ENCODE measurements around the gene GTF2F1. TPM values are rescaled to one million over a fixed set of nuclear protein-coding genes. Genes with fewer than 3 reads are reported as not detected.

The GTF2F1 gene, protein sequence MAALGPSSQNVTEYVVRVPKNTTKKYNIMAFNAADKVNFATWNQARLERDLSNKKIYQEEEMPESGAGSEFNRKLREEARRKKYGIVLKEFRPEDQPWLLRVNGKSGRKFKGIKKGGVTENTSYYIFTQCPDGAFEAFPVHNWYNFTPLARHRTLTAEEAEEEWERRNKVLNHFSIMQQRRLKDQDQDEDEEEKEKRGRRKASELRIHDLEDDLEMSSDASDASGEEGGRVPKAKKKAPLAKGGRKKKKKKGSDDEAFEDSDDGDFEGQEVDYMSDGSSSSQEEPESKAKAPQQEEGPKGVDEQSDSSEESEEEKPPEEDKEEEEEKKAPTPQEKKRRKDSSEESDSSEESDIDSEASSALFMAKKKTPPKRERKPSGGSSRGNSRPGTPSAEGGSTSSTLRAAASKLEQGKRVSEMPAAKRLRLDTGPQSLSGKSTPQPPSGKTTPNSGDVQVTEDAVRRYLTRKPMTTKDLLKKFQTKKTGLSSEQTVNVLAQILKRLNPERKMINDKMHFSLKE
- total RNA-seq, result 10 to 100 TPM; 34.9 to 48.2 (median 37.9) TPM
- 10 to 100 TPM; 54.3 to 78.3 (median 54.7) TPM for polyA plus RNA-seq

DNA sequence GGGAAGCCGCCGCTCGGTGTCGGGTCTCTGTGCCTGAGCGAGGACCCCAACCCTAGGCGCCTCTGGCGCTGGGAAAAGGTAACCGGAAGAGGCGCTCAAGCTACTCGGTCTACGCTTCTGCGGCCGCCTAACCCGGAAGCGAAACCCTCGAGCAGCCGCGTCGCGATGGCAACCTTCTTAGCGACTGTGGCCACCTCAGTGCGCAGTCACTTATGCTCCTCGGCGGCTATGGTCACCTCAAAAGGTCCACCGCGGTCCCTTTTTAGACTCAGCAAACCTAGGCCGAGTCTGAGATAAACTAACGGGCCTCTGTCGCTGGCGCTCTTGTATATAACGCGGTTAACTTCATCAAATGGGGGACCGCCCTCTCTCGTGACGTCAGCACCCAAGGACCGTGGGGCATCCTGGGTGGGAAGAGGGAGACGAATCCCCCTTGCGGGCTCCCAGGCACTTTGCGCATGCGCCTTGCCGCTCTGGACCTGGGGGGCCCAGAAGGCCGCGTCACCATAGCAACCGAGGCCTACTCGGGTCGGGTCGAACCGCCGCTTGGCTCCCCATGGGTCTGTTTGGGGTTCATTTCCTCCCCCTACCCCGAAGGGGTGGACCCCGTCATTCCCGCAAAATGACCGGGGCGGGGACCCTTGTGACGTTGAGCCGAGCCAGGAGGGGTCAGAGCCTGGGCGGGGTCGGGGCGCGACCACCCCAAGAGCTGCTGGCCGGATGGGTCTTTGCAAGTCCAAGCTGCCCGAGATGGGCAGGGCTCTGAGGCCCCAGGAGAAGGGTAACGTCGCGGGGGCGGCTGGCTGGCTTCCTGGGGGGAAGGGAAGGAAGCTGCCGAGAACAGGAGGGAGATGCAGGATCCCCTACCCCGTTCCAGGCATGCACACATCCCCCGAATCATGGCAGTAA is at the start of gene GTF2F1:
TSS of gene GTF2F1 (minus strand) at position 91 of the 909 bp plus-strand sequence. CDS start 169 bp downstream, outside the sequence.
- Histone ChIP-seq H3K4me1 (peaks cover 0 to 17% (median 12%) of the 10 kb centered on the region in 4 donors), H3K27ac (peak within 1 kb of the TSS; percentile 88 to 97 (median 95)), H3K27me3 (no peaks in the 10 kb centered on the region), H3K36me3 (peaks cover 6 to 19% (median 11%) of the 10 kb centered on the region in 4 donors), H3K9me3 (no peaks in the 10 kb centered on the region), H3K4me3 (peak within 1 kb of the TSS; percentile 69 to 93 (median 80))
- TF ChIP-seq EP300 (IDR thresholded peaks at IDR 0.05) (peak in 1 of 4 donors; percentile 30), POLR2AphosphoS5 (IDR thresholded peaks at IDR 0.05) (peak in 3 of 4 donors; percentile 26 to 59 (median 44)), POLR2A (IDR thresholded peaks at IDR 0.05) (peak in 1 of 2 donors; percentile 41)
- TF ChIP-seq, protein P1, sequence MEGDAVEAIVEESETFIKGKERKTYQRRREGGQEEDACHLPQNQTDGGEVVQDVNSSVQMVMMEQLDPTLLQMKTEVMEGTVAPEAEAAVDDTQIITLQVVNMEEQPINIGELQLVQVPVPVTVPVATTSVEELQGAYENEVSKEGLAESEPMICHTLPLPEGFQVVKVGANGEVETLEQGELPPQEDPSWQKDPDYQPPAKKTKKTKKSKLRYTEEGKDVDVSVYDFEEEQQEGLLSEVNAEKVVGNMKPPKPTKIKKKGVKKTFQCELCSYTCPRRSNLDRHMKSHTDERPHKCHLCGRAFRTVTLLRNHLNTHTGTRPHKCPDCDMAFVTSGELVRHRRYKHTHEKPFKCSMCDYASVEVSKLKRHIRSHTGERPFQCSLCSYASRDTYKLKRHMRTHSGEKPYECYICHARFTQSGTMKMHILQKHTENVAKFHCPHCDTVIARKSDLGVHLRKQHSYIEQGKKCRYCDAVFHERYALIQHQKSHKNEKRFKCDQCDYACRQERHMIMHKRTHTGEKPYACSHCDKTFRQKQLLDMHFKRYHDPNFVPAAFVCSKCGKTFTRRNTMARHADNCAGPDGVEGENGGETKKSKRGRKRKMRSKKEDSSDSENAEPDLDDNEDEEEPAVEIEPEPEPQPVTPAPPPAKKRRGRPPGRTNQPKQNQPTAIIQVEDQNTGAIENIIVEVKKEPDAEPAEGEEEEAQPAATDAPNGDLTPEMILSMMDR (IDR thresholded peaks at IDR 0.05), result no peak
- intact Hi-C loops (cut with DNase I), result loop anchor here (1.0 to 2.0 kb wide), 2 partner anchors 21 to 31 kb away; partner anchors contain the start of genes ALKBH7 and KHSRP
- peak; percentile 98 for DNase-seq
- 0% methylated on average over 69 of the region's 69 CpGs for WGBS, 2 donors

DNA sequence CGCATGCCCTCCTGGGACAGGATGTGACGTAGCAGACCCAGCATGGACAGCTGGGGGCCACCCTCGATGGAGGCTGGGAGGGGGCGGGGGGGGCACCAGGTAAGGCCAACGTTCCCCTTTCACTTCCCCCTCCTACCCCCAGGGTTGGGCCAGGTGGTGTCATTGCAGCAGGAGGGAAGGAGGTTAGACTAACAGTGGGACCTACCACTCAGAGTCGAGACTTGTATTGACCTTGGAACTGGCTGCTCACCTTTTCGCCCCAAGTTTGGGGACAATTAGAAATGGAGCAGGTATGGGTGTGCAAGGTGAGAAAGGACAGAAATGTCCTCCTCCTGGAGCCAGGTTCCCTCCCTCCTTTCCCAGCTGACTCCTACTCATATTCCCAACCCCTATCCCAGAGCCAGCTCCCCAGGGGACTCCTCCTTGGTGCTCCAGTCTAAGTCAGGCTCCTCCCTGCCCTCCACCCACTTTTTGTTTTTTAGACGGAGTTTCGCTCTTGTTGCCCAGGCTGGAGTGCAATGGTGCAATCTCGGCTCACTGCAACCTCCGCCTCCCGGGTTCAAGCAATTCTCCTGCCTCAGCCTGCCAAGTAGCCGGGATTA is 49.2 kb upstream of the GTF2F1 start:
- intact Hi-C loops (cut with DNase I), result no loop called here
- Histone ChIP-seq H3K4me3 (no peak overlapping the region), H3K27ac (no peak overlapping the region), H3K4me1 (no peaks in the 10 kb centered on the region), H3K9me3 (no peaks in the 10 kb centered on the region), H3K27me3 (no peaks in the 10 kb centered on the region), H3K36me3 (peaks cover 0 to 48% (median 0%) of the 10 kb centered on the region in 4 donors)
- WGBS, 2 donors, result 84 to 85% methylated on average over 13 of the region's 13 CpGs
- TF ChIP-seq, protein P1 (IDR thresholded peaks at IDR 0.05), result no peak
- no peak for TF ChIP-seq POLR2AphosphoS5 (IDR thresholded peaks at IDR 0.05)
- TF ChIP-seq POLR2A (IDR thresholded peaks at IDR 0.05), result no peak
- TF ChIP-seq EP300 (IDR thresholded peaks at IDR 0.05), result no peak
- no peak for DNase-seq

DNA sequence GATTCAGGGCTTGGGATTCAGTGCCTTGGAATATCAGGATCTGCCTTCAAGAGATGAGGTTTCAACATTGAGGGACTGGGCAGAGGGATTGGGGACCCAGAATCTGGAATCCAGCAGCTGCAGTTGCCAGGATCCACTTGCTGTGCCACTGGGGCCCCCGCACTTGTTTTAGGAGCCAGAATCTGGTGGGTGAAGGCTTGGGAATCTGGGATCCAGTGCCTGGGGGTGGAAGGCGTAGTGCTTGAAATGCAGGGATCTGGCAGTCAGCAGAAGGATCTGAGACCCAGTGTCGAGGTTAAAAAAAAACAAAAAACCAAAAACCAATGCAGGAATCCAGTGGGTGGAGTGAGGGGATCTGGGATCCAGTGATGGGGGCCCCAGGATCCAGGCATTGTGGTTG is 47.9 kb upstream of the GTF2F1 start:
- H3K27me3 ChIP-seq, result no peaks in the 10 kb centered on the region
- no peaks in the 10 kb centered on the region for H3K9me3 ChIP-seq
- intact Hi-C loops (cut with DNase I), result no loop called here
- no peak for DNase-seq
- no peak overlapping the region for H3K27ac ChIP-seq
- H3K4me1 ChIP-seq, result no peaks in the 10 kb centered on the region
- H3K36me3 ChIP-seq, result peaks cover 0 to 35% (median 2%) of the 10 kb centered on the region in 4 donors
- 88 to 90% methylated on average over 3 of the region's 3 CpGs for WGBS, 2 donors
- H3K4me3 ChIP-seq, result no peak overlapping the region
- TF ChIP-seq POLR2A (IDR thresholded peaks at IDR 0.05), result no peak
- TF ChIP-seq POLR2AphosphoS5 (IDR thresholded peaks at IDR 0.05), result no peak
- TF ChIP-seq, protein P1 (IDR thresholded peaks at IDR 0.05), result no peak
- TF ChIP-seq EP300 (IDR thresholded peaks at IDR 0.05), result no peak

DNA sequence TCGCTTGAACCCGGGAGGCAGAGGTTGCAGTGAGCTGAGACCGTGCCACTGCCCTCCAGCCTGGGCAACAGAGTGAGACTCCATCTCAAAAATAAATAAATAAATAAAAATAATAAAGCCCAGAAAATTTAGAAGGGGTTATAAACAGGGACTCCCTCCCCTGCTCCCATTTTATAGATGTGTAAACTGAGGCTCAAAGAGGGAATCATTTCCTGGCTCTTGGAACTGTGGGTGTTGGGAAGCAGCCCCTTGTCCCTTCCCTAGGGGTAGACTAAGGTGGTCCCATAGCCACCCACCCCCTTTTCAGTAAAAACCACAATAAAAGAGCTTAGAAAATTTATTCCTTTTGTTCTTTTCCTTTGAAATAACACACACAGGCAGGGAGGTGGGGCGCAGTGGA is 46.8 kb upstream of the GTF2F1 start:
- intact Hi-C loops (cut with DNase I), result no loop called here

More for the DNA sequence above, 46.8 kb upstream of the GTF2F1 start:
- H3K9me3 ChIP-seq, result no peaks in the 10 kb centered on the region
- DNase-seq, result no peak
- H3K27ac ChIP-seq, result no peak overlapping the region
- no peaks in the 10 kb centered on the region for H3K27me3 ChIP-seq
- peaks cover 0 to 23% (median 2%) of the 10 kb centered on the region in 4 donors for H3K36me3 ChIP-seq
- no peaks in the 10 kb centered on the region for H3K4me1 ChIP-seq
- no peak overlapping the region for H3K4me3 ChIP-seq
- 91 to 96% methylated on average over 4 of the region's 4 CpGs for WGBS, 2 donors
- no peak for TF ChIP-seq POLR2A (IDR thresholded peaks at IDR 0.05)
- no peak for TF ChIP-seq POLR2AphosphoS5 (IDR thresholded peaks at IDR 0.05)
- no peak for TF ChIP-seq EP300 (IDR thresholded peaks at IDR 0.05)
- TF ChIP-seq, protein P1 (IDR thresholded peaks at IDR 0.05), result no peak
